GM21529 (cell line): ENCODE results near the gene CTBP2.

ENCODE experiments used
- ATAC-seq: cut with Tn5 transposase; IDR thresholded peaks from one replicate; pipeline ENCODE4 v1.9.1; 2021; ENCODE audit not compliant: unreplicated experiment

The CTBP2 gene

GRCh38 chr10:125159932-125160855 lies at the start of gene CTBP2:
CTBP2 (minus strand) TSS chr10:125160563.
- ATAC-seq, result no peak

GRCh38 chr10:125209591-125210355 lies 49.4 kb upstream of the CTBP2 start:
- no peak for ATAC-seq

- no peak for ATAC-seq
Measured at GRCh38 chr10:125208854-125209565, 48.6 kb upstream of the CTBP2 start.

GRCh38 chr10:125206623-125207022 lies 46.3 kb upstream of the CTBP2 start:
- ATAC-seq, result no peak

GRCh38 chr10:125205431-125205830 lies 45.1 kb upstream of the CTBP2 start:
- ATAC-seq, result no peak

GRCh38 chr10:125204400-125204799 lies 44.0 kb upstream of the CTBP2 start:
- no peak for ATAC-seq

- ATAC-seq, result no peak
Measured at GRCh38 chr10:125203186-125203800, 42.9 kb upstream of the CTBP2 start.

- peak; percentile 34 for ATAC-seq
Measured at GRCh38 chr10:125201791-125202622, 41.6 kb upstream of the CTBP2 start.

GRCh38 chr10:125201108-125201524 lies 40.8 kb upstream of the CTBP2 start:
- peak; percentile 92 for ATAC-seq

GRCh38 chr10:125200396-125200795 lies 40.0 kb upstream of the CTBP2 start:
- no peak for ATAC-seq

- ATAC-seq, result no peak
Measured at GRCh38 chr10:125199270-125199669, 38.9 kb upstream of the CTBP2 start.

GRCh38 chr10:125194814-125195213 lies 34.5 kb upstream of the CTBP2 start:
- no peak for ATAC-seq

- no peak for ATAC-seq
Measured at GRCh38 chr10:125193306-125193877, 33.0 kb upstream of the CTBP2 start.

- ATAC-seq, result no peak
Measured at GRCh38 chr10:125192620-125193019, 32.3 kb upstream of the CTBP2 start.

- no peak for ATAC-seq
Measured at GRCh38 chr10:125192005-125192404, 31.6 kb upstream of the CTBP2 start.

GRCh38 chr10:125190946-125191345 lies 30.6 kb upstream of the CTBP2 start:
- ATAC-seq, result no peak

- no peak for ATAC-seq
Measured at GRCh38 chr10:125190414-125190813, 30.1 kb upstream of the CTBP2 start.

- ATAC-seq, result no peak
Measured at GRCh38 chr10:125189162-125189561, 28.8 kb upstream of the CTBP2 start.
